ENCODE results near the gene IPCEF1.

Gene IPCEF1

GRCh38 chr6:154159126-154159525 is 197.5 kb downstream of the IPCEF1 start:
- no peak for DNase-seq (ENCODE audit: low spot score)

DNA sequence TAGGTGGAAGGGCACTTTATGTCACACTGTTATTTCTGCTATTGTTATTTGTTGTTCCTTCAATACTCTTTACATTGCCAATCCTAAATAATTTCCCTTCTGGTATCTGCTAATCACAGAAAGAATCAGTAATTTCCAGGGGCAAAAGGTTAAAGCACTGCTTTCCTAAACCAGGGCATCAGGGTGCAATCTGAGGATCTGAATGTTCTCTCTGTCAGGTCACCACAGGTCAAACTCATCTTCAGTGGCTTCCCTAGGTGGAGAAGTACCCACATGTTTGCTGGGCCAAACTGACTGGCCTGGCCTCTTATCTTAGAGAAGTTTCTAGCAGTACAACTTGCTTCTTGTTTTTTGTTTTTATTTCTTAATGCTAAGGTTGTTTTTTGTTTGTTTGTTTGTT is 198.9 kb downstream of the IPCEF1 start:
- DNase-seq (ENCODE audit: low spot score), result no peak

GRCh38 chr6:154157082-154157481 is 199.5 kb downstream of the IPCEF1 start:
- DNase-seq (ENCODE audit: low spot score), result no peak

GRCh38 chr6:154156135-154156896 is 200.3 kb downstream of the IPCEF1 start:
- no peak for DNase-seq (ENCODE audit: low spot score)

GRCh38 chr6:154154389-154154967 is 202.1 kb downstream of the IPCEF1 start:
- DNase-seq (ENCODE audit: low spot score), result peak; percentile 84

DNA sequence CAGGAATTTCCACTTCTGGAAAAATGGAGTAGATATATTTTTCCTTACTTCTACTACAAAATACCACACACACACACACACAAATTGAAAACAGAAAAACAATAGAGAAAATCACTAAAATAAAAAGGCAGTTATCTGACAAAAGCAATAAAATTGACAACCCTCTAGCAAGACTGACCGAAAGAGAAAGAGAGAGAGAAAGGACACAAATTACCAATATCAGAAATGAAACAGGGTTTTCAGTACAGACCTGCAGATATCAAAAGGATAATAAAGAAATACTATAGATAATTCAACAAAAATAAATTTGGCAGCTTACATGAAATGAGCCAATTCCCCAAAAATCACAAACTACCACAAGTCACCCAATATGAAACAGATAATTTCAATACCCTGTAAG is 212.8 kb downstream of the IPCEF1 start:
- DNase-seq (ENCODE audit: low spot score), result no peak

GRCh38 chr6:154140743-154141142 is 215.9 kb downstream of the IPCEF1 start:
- DNase-seq (ENCODE audit: low spot score), result no peak

DNA sequence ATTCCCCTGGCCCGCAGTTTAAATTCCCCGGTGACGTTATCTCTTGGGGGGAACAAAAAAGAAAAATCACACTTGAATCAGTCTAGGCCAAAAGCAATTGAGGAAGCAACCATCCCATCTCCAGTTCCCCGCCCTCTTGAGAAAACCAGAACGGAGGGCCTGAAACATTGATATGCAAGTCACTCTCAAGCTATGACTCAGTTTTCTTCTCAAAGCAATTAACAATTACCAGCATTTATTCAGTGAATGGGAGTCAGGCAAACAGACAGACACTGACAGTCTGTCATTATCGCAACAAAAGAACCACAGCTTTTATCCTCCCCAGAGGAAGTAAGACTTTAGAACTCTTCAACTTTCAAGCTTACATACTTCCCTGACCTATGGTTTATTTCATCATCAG is 216.7 kb downstream of the IPCEF1 start:
- no peak for DNase-seq (ENCODE audit: low spot score)

DNA sequence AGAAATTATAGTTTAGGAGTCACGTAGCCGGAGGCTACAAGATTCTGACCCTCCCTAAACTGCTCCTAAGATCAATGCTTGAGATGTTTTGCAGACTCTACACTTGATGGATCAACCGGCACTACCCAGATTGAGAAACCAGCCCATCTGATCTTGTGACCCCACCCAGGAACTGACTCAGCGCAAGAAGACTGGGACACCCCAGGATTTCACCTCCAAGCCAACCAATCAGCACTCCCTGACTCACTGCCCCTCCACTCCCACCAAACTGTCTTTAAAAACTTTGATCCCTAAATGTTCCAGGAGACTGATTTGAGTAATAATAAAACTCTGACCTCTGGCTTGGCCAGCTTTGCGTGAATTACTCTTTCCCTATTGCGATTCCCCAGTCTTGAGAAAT is 217.8 kb downstream of the IPCEF1 start:
- DNase-seq (ENCODE audit: low spot score), result no peak

- no peak for DNase-seq (ENCODE audit: low spot score)
Observed at GRCh38 chr6:154134471-154135147, 222.0 kb downstream of the IPCEF1 start.

- DNase-seq (ENCODE audit: low spot score), result no peak
Observed at GRCh38 chr6:154127657-154128056, 228.9 kb downstream of the IPCEF1 start.

DNA sequence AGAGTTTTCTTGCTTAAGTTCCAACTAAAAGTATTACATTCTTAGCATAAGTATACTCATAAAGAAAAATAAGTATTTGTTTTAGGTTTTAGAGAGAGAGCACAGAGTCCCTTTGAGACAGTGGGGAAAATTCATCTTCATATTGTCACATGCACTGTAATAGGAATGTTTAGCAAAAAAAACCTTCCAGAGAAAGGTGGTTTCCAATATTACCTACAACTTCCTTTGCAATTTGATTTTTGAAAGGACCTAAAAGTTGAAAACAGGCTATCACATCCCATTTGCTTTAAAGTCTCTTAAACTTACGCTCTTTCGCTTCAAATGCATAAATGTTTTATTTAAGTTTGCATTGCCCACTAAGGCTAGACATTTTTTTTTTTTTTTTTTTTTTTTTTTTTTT is 231.2 kb downstream of the IPCEF1 start:
- DNase-seq (ENCODE audit: low spot score), result no peak

DNA sequence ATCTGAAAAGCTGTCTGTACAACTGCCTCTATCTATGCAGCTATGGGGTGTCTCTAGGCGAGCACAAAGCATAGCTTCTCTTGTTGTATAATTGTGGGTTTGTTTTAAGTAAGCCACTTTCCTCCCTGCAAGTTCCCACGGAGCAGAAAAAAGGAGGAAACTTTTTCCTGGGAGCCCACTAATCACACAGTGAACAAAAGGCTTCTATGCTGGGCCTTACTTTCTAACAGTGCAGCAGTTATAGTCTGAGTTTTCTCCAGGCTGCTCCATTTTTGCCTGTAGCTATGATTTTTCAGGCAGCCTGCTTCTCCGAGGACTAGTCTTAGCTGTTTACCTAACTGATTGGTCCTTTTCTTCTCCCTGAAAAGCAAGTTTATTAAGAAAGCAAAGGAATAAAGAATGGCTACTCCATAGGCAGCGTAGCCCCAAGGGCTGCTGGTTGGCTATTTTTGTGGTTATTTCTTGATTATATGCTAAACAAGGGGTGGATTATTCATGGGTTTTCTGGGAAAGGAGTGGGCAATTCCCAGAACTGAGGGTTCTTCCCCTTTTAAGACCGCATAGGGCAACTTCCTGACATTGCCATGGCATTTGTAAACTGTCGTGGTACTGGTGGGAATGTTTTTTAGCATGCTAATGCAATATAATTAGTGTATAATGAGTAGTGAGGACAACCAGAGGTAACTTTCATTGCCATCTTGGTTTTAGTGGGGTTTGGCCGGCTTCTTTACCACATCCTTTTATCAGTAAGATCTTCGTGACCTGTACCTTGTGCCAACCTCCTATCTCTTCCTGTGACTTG is 233.2 kb downstream of the IPCEF1 start:
- DNase-seq (ENCODE audit: low spot score), result no peak

- DNase-seq (ENCODE audit: low spot score), result no peak
Observed at GRCh38 chr6:154122195-154122925, 234.2 kb downstream of the IPCEF1 start.

DNA sequence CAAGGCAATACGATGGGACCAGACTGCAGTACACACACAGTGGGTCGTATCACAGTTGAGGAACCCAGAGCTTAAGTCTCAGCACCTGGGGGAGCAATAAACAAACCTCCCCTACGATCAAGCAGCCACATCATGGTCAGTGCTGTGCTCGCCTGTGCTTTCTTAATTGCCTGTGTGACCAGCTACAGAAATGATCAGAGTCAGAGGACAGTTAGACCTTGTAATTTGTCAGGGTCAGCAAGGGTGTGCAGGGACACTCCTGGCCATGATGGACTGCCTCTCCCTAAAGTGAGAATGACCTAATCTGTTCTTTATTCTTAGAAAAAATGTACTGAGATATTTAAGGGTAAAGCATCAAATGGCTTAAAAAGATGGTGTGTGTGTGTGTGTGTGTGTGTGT is 239.1 kb downstream of the IPCEF1 start:
- no peak for DNase-seq (ENCODE audit: low spot score)

- DNase-seq (ENCODE audit: low spot score), result no peak
Observed at GRCh38 chr6:154113392-154113791, 243.2 kb downstream of the IPCEF1 start.

- DNase-seq (ENCODE audit: low spot score), result peak; percentile 11
Observed at GRCh38 chr6:154112181-154112809, 244.3 kb downstream of the IPCEF1 start.

- DNase-seq (ENCODE audit: low spot score), result no peak
Observed at GRCh38 chr6:154111025-154111424, 245.6 kb downstream of the IPCEF1 start.

- DNase-seq (ENCODE audit: low spot score), result no peak
Observed at GRCh38 chr6:154106251-154106650, 250.4 kb downstream of the IPCEF1 start.

Data from LoVo (cell line).